Measurements from ENCODE around the gene FAM83C.

GRCh38 chr20:35252037-35252461 lies 40.2 kb downstream of the FAM83C start:
- TF ChIP-seq CTCF (IDR thresholded peaks at IDR 0.05) (no peak), POLR2A (IDR thresholded peaks at IDR 0.05) (no peak)

All from Peyer's patch (tissue), 4 donors.